Spleen (tissue), 7 donors: ENCODE results near the gene ACP4.
"Not testable (repeated sequence)": the region's sequence is repeated elsewhere in the genome, so short reads cannot be mapped to it uniquely, and the experiment has no call there.

ENCODE experiments used
- CTCF ChIP-seq, 11 experiments: fragments of 200-600 bp in 7 of 11; fragments of 450-650 bp in 4 of 11; sonication (generic) in 4 of 11; IDR thresholded peaks in 8 of 11; conservative IDR thresholded peaks in 3 of 11; 1 replicate in 7 of 11; 2 replicates in 4 of 11; pipeline versions ENCODE4 v1.4.0 to v1.8.0; 2016 to 2021; ENCODE audit warnings: antibody characterized with exemption in 11 of 11, inconsistent platforms in 4 of 11, mild to moderate bottlenecking in 1 of 11
- POLR2A ChIP-seq, 3 donors: fragments of 450-650 bp; IDR thresholded peaks; one replicate each; pipeline ENCODE4 v1.5.1; 2017; ENCODE audit warnings: antibody characterized with exemption in 3 of 3, mild to moderate bottlenecking in 1 of 3
- donor health status: DM: no; HTN: no; CAD: no; lungs with moderate emphysema.
- donor health status: DM: no; HTN: no; CAD: no.
- donor health status: DM: no; HTN: no; CAD: no.

DNA sequence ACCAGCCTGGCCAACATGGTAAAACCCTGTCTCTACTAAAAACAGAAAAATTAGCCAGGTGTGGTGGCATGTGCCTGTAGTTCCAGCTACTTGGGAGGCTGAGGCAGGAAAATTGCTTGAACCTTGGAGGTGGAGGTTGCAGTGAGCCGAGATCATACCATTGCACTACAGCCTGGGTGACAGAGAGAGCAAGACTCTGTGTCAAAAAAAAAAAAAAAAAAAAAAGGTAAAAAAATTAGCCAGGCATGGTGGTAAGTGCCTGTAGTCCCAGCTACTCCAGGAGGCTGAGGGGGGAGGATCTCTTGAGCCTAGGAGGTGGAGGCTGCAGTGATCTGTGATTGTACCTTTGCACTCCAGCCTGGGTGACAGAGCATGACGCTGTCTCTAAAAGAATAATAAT lies 20.1 kb upstream of the ACP4 start, which contains the start of gene GPR32:
- not testable (repeated sequence) for TF ChIP-seq CTCF (IDR thresholded peaks at IDR 0.05 in 8 of 11, conservative IDR thresholded peaks at IDR 0.05 in 3 of 11); POLR2A (IDR thresholded peaks at IDR 0.05)
